HuH-7 (cell line): ENCODE data around the gene COQ5.

Experiments
- DNase-seq: peaks from one replicate; pipeline ENCODE4 v3.0.0; 2011; ENCODE audit warnings: low spot score

COQ5 gene

GRCh38 chr12:120483621-120484020 is 45.3 kb downstream of the COQ5 start:
- DNase-seq: no peak

GRCh38 chr12:120481022-120481767 is 47.8 kb downstream of the COQ5 start:
- DNase-seq: no peak

GRCh38 chr12:120480211-120480610 is 48.7 kb downstream of the COQ5 start:
- DNase-seq: no peak

- no peak for DNase-seq
Measured at GRCh38 chr12:120479458-120479857, 49.5 kb downstream of the COQ5 start.

GRCh38 chr12:120475643-120476042 is 53.3 kb downstream of the COQ5 start:
- no peak for DNase-seq

- DNase-seq: no peak
Measured at GRCh38 chr12:120474616-120474960, 54.4 kb downstream of the COQ5 start.

GRCh38 chr12:120473807-120474615 is 54.9 kb downstream of the COQ5 start:
- no peak for DNase-seq

GRCh38 chr12:120472521-120472920 is 56.4 kb downstream of the COQ5 start:
- DNase-seq: no peak

- no peak for DNase-seq
Measured at GRCh38 chr12:120470150-120470784, 58.7 kb downstream of the COQ5 start.

- DNase-seq: peak; percentile 94
Measured at GRCh38 chr12:120469450-120470149, 59.4 kb downstream of the COQ5 start, which contains the start of gene SRSF9. Gene SRSF9 (minus strand): TSS chr12:120469748. CDS start chr12:120469609, 139 bp downstream.

- DNase-seq: peak; percentile 34
Measured at GRCh38 chr12:120468821-120469449, 60.0 kb downstream of the COQ5 start.

- DNase-seq: peak; percentile 12
Measured at GRCh38 chr12:120468325-120468820, 60.6 kb downstream of the COQ5 start.

- no peak for DNase-seq
Measured at GRCh38 chr12:120467439-120467838, 61.5 kb downstream of the COQ5 start.

- DNase-seq: no peak
Measured at GRCh38 chr12:120466560-120467315, 62.2 kb downstream of the COQ5 start.

GRCh38 chr12:120465756-120466155 is 63.2 kb downstream of the COQ5 start:
- DNase-seq: no peak

GRCh38 chr12:120463712-120464111 is 65.2 kb downstream of the COQ5 start:
- no peak for DNase-seq

- no peak for DNase-seq
Measured at GRCh38 chr12:120462099-120462640, 66.8 kb downstream of the COQ5 start.

- DNase-seq: no peak
Measured at GRCh38 chr12:120460157-120460556, 68.8 kb downstream of the COQ5 start.

GRCh38 chr12:120457133-120457532 is 71.8 kb downstream of the COQ5 start:
- peak; percentile 25 for DNase-seq

- no peak for DNase-seq
Measured at GRCh38 chr12:120455302-120455701, 73.7 kb downstream of the COQ5 start.
